Measurements from ENCODE around the gene AGAP1. TPM values are rescaled to one million over a fixed set of nuclear protein-coding genes. Genes with fewer than 3 reads are reported as not detected.

The AGAP1 gene
- total RNA-seq, 4 donors from 2014 or later, result 13.7 to 18.5 (median 17.1) TPM

GRCh38 chr2:236107942-236108625, 614.2 kb downstream of the AGAP1 start:
- no peak for TF ChIP-seq POLR2A (IDR thresholded peaks at IDR 0.05)
- TF ChIP-seq, protein P1, sequence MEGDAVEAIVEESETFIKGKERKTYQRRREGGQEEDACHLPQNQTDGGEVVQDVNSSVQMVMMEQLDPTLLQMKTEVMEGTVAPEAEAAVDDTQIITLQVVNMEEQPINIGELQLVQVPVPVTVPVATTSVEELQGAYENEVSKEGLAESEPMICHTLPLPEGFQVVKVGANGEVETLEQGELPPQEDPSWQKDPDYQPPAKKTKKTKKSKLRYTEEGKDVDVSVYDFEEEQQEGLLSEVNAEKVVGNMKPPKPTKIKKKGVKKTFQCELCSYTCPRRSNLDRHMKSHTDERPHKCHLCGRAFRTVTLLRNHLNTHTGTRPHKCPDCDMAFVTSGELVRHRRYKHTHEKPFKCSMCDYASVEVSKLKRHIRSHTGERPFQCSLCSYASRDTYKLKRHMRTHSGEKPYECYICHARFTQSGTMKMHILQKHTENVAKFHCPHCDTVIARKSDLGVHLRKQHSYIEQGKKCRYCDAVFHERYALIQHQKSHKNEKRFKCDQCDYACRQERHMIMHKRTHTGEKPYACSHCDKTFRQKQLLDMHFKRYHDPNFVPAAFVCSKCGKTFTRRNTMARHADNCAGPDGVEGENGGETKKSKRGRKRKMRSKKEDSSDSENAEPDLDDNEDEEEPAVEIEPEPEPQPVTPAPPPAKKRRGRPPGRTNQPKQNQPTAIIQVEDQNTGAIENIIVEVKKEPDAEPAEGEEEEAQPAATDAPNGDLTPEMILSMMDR (IDR thresholded peaks at IDR 0.05), result no peak
- intact Hi-C loops (cut with DNase I; ENCODE audit: low total_unique reads), result no loop called here
- 52 to 57% methylated on average over 20 of the region's 20 CpGs for WGBS, 2 donors

DNA sequence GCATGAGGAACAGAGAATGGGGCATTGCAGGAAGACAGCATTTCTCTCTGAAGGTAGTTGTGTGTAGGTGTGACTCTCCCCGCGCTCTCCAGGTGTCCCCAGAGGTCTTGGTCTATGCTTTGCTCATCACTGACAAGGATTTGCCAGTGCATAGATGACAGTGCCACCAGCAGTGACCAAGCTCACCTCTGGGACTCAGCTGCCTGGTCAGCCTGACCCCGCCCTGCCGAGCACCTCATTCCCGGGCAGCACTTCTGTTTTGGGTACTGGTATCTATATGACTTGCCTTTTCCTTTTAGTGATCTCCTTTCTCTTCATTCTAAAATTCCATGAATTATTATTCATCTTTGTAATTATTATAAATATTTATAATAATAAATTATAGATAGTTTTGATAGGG, 615.2 kb downstream of the AGAP1 start:
- H3K4me3 ChIP-seq (ENCODE audit: low read depth, poor library complexity, severe bottlenecking), result no peak overlapping the region
- no peak for DNase-seq (ENCODE audit: low spot score in 2 of 2)
- TF ChIP-seq POLR2A (IDR thresholded peaks at IDR 0.05), result no peak
- TF ChIP-seq, protein P1 (IDR thresholded peaks at IDR 0.05), result no peak
- WGBS, 2 donors, result 92 to 96% methylated on average over 5 of the region's 5 CpGs
- intact Hi-C loops (cut with DNase I; ENCODE audit: low total_unique reads), result no loop called here

More at GRCh38 chr2:236107942-236108625, 614.2 kb downstream of the AGAP1 start:
- no peak overlapping the region for H3K4me3 ChIP-seq (ENCODE audit: low read depth, poor library complexity, severe bottlenecking)
- no peak for DNase-seq (ENCODE audit: low spot score in 2 of 2)

DNA sequence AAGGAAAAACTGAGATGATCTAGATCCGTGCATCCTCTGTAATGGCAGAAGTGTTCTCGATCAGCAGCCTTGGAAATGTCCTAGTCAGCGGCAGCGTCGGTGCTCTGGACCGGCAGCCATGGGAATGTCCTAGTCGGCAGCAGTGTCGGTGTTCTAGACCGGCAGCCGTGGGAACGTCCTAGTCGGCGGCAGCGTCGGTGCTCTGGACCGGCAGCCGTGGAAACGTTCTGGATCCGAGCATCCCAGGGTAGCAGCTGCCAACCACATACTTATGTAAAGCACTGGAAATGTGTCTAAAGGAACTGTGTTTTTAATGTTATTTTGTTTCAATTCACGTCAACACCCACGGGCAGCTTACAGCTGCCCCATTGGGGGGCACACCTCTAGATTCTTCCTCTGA, 615.6 kb downstream of the AGAP1 start:
- no peak overlapping the region for H3K4me3 ChIP-seq (ENCODE audit: low read depth, poor library complexity, severe bottlenecking)
- WGBS, 2 donors, result 91 to 93% methylated on average over 21 of the region's 21 CpGs
- DNase-seq (ENCODE audit: low spot score in 2 of 2), result no peak
- no peak for TF ChIP-seq POLR2A (IDR thresholded peaks at IDR 0.05)
- TF ChIP-seq, protein P1 (IDR thresholded peaks at IDR 0.05), result no peak
- intact Hi-C loops (cut with DNase I; ENCODE audit: low total_unique reads), result no loop called here

DNA sequence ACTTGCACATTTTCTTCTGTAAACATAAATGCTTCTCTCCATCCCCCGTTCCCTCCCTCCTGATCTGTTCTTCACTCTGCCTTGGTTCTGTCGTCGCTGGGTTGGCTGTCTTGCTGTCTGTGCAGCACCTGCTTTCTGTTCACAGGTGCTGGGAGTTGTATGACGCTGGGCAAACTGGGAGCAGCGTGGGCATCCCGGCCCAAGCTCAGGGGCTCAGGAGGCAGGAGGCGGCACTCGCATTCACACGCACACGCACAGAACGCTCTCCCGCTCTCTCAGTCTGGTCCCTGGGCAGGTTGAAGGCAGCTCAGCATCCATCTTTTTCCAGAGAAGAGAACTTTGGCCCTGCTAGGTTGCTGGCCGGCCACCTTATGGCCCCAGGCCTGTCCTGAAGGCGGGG, 618.6 kb downstream of the AGAP1 start:
- 89 to 92% methylated on average over 14 of the region's 14 CpGs for WGBS, 2 donors
- TF ChIP-seq, protein P1 (IDR thresholded peaks at IDR 0.05), result no peak
- TF ChIP-seq POLR2A (IDR thresholded peaks at IDR 0.05), result no peak
- intact Hi-C loops (cut with DNase I; ENCODE audit: low total_unique reads), result no loop called here
- H3K4me3 ChIP-seq (ENCODE audit: low read depth, poor library complexity, severe bottlenecking), result no peak overlapping the region
- no peak for DNase-seq (ENCODE audit: low spot score in 2 of 2)

GRCh38 chr2:236113425-236113824, 619.6 kb downstream of the AGAP1 start:
- no peak for DNase-seq (ENCODE audit: low spot score in 2 of 2)
- TF ChIP-seq, protein P1 (IDR thresholded peaks at IDR 0.05), result no peak
- no peak for TF ChIP-seq POLR2A (IDR thresholded peaks at IDR 0.05)
- intact Hi-C loops (cut with DNase I; ENCODE audit: low total_unique reads), result no loop called here
- 88 to 92% methylated on average over 8 of the region's 8 CpGs for WGBS, 2 donors
- no peak overlapping the region for H3K4me3 ChIP-seq (ENCODE audit: low read depth, poor library complexity, severe bottlenecking)

GRCh38 chr2:236113948-236114347, 620.1 kb downstream of the AGAP1 start:
- WGBS, 2 donors, result 92 to 94% methylated on average over 13 of the region's 13 CpGs
- intact Hi-C loops (cut with DNase I; ENCODE audit: low total_unique reads), result no loop called here
- DNase-seq (ENCODE audit: low spot score in 2 of 2), result no peak
- no peak for TF ChIP-seq POLR2A (IDR thresholded peaks at IDR 0.05)
- TF ChIP-seq, protein P1 (IDR thresholded peaks at IDR 0.05), result no peak
- no peak overlapping the region for H3K4me3 ChIP-seq (ENCODE audit: low read depth, poor library complexity, severe bottlenecking)
